LNCAP (cell line): ENCODE results near the gene FAM83D.

Experiments used
- TF ChIP-seq, protein P1 (sequence below): fragments of 450-650 bp; IDR thresholded peaks from 2 replicates; pipeline ENCODE4 v1.5.1; 2017; ENCODE audit warnings: mild to moderate bottlenecking

The FAM83D gene

DNA sequence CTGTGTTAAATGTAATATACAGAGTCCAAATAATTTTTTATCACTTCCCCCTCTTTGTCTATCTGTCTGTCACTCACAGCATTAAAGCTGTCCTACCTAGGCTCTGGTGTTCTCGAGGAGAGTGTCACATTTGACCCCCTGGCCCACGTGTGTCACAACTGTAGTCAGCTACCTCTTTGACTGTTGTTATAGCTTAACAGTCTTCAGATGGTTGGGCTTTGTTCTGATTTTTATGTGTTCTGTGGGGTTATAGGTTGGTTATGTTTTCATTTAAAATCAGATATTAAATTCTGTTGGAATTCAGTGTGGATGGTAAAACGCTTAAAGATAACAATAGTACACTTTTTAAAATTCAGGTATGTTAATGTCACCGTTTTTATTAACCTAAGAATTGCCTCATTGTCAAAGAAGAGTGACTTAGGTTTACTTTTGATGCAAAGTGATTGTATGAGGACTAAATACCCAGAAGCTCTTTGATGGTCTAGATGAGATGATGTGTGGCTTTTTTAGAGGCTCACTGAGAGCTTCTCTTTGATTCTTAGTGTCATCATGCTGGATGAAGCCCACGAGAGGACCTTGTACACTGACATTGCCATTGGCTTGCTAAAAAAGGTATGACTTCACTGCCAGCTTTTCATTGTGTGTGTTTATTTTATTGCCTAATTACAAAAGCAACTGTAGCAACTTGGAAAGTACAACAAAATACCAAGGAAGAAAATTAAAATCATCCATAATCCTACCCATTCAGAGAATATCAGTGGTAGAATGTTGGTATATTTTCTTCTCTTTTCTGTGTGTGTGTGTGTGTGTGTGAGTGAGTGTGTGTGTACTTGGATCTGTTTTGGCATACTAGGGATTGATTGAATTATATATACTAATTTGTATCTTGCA lies 65.8 kb downstream of the FAM83D start:
- TF ChIP-seq, protein P1, sequence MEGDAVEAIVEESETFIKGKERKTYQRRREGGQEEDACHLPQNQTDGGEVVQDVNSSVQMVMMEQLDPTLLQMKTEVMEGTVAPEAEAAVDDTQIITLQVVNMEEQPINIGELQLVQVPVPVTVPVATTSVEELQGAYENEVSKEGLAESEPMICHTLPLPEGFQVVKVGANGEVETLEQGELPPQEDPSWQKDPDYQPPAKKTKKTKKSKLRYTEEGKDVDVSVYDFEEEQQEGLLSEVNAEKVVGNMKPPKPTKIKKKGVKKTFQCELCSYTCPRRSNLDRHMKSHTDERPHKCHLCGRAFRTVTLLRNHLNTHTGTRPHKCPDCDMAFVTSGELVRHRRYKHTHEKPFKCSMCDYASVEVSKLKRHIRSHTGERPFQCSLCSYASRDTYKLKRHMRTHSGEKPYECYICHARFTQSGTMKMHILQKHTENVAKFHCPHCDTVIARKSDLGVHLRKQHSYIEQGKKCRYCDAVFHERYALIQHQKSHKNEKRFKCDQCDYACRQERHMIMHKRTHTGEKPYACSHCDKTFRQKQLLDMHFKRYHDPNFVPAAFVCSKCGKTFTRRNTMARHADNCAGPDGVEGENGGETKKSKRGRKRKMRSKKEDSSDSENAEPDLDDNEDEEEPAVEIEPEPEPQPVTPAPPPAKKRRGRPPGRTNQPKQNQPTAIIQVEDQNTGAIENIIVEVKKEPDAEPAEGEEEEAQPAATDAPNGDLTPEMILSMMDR, result no peak

DNA sequence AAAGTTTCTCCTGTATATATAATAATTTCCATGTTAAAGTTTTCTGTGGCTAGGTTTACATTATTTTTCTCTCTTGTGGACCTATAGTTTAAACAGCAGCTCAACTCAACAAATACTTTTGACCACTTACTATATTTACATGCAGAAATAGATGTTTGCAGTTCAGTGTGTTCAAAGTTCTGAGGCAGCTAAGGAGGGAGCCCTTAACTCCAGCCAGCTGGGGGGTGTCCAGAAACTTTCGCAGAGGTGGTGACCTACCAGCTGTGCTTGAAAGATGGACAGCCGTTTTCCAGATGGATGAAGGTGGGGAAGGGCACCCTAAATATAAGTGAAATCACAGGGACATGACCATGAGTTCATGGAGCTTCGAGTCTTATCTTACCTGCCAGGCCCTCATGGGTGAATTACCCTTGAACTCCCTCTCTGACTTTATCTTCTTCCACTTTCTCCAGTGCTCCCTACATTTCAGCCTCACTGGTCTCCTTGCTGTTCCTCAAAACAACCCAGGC lies 69.4 kb downstream of the FAM83D start:
- TF ChIP-seq, protein P1, result no peak

DNA sequence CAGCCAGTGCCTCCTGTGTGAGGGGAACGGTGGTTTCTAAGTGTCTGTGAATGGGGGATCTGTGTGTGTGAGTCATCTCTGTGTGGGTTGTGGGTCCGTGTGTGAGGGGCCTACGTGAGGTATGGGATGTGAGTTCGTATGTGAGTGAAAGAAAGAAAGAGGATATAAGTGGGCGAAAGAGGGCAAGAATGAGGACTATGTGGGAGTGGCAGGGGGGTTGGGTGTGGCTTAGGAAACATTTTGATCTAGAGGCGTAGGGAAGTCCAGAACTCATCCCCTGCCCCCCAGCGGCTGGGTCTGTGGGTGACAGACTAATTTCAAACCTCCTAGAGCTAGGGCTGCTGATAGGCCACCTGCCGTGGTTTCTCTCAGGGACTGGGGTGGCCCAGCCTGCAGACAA lies 71.4 kb downstream of the FAM83D start:
- TF ChIP-seq, protein P1, result no peak

DNA sequence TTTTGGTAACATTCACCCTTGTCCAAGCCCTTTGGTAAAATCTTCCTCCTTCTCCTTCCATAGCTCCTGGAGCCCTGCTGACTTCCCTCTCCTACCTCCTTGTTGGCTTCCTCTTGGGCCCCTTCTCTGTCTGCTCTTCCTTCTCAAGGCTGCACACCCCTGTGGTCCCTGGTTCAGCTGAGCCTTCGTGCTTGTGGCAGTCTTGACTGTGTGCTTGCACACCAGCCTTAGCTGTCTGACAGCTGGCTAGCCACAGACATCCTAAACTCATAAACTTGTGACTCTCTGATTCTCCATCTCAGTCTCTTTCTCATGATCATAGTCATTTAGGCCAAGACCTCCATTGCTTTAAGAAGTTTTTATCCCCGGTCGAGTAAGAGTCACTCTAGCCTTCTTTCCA lies 73.0 kb downstream of the FAM83D start:
- TF ChIP-seq, protein P1, result no peak

DNA sequence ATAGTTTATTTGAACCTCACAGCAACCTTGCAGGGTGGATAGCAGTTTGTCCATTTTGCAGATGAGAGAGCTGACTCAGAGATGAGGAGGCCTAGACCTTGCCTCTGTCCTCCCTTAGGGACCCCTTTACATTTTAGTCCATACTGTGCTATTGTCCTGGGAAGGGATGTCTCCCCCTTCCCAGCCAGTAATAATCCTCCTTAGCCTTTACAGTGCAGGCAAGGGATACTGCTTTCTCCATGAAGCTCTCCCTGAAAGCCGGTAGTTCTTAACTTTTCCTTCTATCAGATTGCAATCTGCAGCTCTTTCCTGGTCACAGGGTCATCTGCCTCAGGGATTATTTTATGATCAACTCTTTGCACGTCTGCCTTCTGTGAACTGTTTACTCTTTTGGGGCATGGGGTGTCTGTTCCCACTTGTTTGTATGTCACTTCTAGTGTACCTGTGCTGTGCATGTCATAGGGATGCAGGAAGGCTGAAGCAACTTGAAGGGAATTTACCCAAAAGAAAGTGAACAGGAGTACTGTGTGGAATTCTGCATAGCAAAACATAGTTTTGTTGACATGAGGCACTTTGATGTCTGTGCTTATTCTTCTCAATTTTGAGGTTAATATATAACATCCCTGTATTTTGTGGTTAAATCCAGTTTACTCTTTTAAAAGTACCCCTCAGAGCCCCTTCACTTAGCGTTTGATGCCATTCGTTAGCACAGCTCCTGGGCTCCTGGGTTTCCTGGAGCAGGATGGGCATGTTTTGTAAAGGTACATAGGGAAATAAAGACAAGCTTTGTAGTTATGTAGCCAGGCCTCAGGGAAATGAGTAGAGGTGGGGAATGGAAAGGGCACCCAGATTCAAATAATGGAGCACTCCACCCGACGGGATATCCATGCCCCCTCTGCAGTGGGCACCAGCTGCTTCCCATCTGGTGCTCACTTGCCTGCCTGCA lies 74.0 kb downstream of the FAM83D start:
- TF ChIP-seq, protein P1, result no peak
